ENCODE data around the gene MAP3K20.

MAP3K20 gene

DNA sequence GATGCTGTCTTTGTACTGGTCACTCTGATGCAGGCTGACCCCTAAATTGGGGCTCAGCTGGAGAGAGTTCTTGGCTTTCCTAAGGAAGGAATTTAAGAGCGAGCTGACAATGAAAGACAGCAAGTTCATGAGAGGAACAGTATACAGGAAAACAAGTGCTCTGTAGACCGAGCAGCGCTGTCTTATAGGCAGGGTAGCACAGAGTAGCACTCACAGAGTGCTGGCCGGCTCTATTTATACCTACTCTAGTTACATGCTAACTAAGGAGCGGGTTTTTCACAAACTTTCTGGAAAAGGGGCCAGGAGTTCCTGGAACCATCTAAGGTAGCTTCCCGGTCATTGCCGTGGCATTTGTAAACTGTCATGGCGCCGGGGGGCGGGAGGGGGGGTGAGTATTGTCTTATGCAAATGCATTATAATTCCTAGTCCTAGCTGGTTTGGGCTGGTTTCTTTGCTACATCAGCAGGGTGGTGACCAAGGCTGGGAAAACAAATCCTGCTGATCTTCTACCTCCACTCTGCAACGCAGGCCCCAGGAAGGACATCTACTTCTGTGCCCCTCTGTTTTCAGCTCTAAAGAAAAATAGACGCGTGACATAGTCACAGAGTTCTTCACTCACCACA, 31.6 kb upstream of the MAP3K20 start:
- no peak for DNase-seq (ENCODE audit: low read depth)
- no peak overlapping the region for H3K4me3 ChIP-seq (ENCODE audit: low read length)
- TF ChIP-seq, protein P1, sequence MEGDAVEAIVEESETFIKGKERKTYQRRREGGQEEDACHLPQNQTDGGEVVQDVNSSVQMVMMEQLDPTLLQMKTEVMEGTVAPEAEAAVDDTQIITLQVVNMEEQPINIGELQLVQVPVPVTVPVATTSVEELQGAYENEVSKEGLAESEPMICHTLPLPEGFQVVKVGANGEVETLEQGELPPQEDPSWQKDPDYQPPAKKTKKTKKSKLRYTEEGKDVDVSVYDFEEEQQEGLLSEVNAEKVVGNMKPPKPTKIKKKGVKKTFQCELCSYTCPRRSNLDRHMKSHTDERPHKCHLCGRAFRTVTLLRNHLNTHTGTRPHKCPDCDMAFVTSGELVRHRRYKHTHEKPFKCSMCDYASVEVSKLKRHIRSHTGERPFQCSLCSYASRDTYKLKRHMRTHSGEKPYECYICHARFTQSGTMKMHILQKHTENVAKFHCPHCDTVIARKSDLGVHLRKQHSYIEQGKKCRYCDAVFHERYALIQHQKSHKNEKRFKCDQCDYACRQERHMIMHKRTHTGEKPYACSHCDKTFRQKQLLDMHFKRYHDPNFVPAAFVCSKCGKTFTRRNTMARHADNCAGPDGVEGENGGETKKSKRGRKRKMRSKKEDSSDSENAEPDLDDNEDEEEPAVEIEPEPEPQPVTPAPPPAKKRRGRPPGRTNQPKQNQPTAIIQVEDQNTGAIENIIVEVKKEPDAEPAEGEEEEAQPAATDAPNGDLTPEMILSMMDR (IDR thresholded peaks at IDR 0.05; ENCODE audit: insufficient read depth, low read depth, low read length, missing control alignments), result no peak

DNA sequence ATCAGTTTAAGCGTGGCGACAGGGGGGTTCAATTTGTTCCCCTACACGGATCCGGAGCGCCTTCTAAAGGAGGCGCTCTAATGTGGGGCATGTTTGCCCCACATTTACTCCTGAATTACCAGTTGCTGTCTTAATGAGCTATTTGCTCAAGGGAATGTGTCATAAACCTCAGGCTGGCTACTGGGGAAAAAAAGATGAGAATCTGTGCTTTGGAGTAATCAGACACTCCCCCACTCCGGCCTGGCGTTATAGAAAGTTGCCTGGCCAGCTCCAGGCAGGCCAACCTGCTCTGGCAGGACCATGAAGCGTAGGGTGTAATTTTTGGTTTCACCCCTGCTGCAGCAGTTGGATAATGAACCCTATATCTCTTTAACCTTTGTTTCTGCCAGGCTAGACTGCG, 31.0 kb upstream of the MAP3K20 start:
- no peak overlapping the region for H3K4me3 ChIP-seq (ENCODE audit: low read length)
- DNase-seq (ENCODE audit: low read depth), result peak; percentile 63
- TF ChIP-seq, protein P1 (IDR thresholded peaks at IDR 0.05; ENCODE audit: insufficient read depth, low read depth, low read length, missing control alignments), result no peak

DNA sequence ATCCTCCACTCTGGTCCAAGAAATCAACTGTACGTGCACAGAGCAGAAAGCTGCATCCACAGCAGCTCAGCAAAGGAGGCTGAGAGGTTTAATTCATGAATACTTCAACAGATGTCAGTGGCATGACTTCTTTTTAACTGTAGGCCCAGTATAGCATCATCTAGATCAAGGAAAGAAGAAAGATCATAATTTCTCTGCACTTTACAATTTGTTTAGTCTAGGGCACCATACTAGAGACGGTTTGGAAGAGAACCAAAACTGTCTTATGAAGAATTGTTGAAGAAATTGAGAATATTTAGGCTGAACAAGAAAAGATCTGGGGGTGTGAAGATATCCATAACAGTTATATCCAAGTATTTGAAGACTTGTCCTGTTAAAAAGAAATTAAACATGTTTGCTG, 30.5 kb upstream of the MAP3K20 start:
- TF ChIP-seq, protein P1 (IDR thresholded peaks at IDR 0.05; ENCODE audit: insufficient read depth, low read depth, low read length, missing control alignments), result no peak
- DNase-seq (ENCODE audit: low read depth), result no peak
- H3K4me3 ChIP-seq (ENCODE audit: low read length), result no peak overlapping the region

DNA sequence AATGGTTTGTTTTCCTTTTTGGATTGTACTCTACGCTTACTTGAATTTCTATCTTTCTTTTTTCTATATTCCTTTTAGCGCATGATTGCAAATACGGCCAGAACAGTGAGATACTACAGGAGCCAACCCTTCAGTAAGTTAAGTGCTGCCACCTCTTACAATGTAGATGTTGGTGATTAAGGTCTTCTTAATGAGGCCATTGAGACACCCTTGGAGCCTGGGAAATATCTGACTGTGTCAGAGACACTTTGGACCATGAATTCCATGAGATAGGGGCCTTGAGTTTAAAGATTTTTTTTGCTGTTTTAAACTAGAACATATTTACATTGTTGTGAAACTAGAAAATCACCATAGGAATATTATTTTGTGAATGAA, 27.1 kb upstream of the MAP3K20 start:
- H3K4me3 ChIP-seq (ENCODE audit: low read length), result no peak overlapping the region
- TF ChIP-seq, protein P1 (IDR thresholded peaks at IDR 0.05; ENCODE audit: insufficient read depth, low read depth, low read length, missing control alignments), result no peak
- DNase-seq (ENCODE audit: low read depth), result no peak

DNA sequence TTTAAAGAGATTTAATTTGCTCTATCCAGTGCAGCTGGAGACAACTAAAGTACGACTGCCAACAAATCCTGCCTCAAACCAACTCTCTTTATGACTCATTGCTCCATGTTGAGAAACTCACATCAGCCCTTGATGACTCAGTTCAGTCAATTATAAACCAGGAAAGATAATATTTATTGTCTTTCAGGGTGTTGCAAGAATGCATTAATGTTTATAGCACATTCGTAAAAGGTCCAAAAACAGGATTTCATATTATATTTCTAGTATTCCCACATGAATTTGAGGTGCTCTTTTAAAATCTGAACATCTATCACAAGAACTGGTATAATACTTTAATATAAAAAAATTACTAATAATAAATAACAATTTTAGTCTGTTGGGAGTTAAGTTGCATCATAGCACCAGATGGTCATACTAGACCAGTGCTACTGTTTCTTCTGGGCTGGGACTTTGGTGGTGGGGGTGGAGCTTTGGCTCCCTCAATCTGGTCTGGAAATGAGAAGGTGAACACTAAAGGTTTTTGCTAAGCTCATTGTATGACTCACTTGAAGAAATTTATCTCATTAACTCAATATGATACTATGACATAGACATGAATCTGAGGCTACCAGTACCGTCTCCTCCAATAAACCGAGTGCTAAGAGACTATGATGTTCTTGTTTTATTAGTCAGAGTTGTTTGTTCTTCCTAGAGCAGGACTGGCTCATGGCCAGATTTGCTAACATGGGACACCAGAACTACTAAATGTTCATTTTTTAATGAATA, 26.6 kb upstream of the MAP3K20 start:
- DNase-seq (ENCODE audit: low read depth), result peak; percentile 97
- H3K4me3 ChIP-seq (ENCODE audit: low read length), result no peak overlapping the region
- TF ChIP-seq, protein P1 (IDR thresholded peaks at IDR 0.05; ENCODE audit: insufficient read depth, low read depth, low read length, missing control alignments), result no peak

DNA sequence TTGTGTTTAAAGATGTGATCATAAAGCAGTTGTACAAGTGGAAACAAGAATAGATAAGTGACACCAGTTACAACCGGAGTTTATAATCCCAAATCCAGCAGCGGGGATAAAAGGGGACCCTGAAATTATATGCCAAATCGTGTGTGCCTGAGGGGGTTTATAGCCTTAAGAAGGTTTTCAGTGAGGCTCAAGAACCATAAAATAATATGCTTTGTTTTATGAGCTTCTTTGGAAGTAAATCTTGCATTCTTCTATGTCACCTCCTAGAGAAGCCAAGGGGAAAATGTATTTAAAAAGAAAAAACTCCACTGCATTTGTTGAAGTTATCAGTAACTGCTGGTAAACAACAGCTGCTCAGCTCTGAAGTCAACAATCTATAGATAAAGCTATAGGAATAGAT, 25.8 kb upstream of the MAP3K20 start:
- DNase-seq (ENCODE audit: low read depth), result no peak
- no peak overlapping the region for H3K4me3 ChIP-seq (ENCODE audit: low read length)
- TF ChIP-seq, protein P1 (IDR thresholded peaks at IDR 0.05; ENCODE audit: insufficient read depth, low read depth, low read length, missing control alignments), result no peak

All from epithelial cell of esophagus (primary cell).